Measurements from ENCODE around the gene MAB21L4.

DNA sequence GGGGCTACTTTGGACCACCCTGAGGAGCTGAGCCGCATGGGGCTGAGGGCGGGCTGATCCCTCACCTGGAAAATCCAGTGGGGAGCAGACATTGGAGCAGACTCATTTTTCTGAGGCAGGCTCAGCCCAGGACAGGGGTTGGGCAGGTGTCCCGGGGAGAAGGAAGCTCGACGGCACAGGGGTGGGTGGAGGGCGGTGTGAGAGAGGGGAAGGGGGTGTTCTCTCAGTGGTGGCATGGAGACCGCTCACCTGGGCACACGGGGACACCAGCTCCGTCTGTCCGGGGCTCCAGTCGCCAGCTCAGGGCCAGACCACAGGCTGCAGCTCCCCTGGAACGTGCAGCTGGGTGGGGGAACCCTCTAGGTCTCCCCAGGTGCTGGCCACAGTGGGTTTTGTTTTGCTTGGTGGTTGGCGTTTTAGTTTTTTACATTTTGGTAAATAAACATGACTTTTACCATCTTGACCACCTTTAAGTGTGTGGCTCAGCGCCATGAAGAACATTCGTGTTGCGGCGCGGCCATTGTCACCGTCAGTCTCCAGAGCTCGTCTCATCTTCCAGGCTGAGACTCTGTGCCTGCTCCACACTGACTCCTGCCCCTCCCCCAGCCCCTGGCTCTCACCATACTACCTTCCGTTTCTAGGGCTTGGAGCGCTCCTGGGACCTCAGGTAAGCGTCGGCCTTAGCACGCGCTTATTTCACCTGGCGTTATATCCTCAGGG, 4.3 kb upstream of the MAB21L4 start:
- TF ChIP-seq EZH2 (IDR thresholded peaks at IDR 0.05; ENCODE audit: insufficient read depth, poor library complexity, severe bottlenecking) (no peak), EZH2phosphoT487 (IDR thresholded peaks at IDR 0.05; ENCODE audit: insufficient read depth, low read depth) (no peak)
